Left lung (tissue), 10 donors: ENCODE data around the gene ZFP1. TPM values are rescaled to one million over a fixed set of nuclear protein-coding genes. Genes with fewer than 3 reads are reported as not detected.

ENCODE experiments used
- ATAC-seq: fragments of 200-7000 bp; cut with Tn5 transposase; one replicate; pipeline ENCODE4 v1.9.1; 2020; ENCODE audit warnings: moderate library complexity
- DNase-seq, 4 donors: peaks; one replicate each; pipeline ENCODE4 v3.0.0-alpha.2; 2013 to 2020
- H3K27ac ChIP-seq, 2 donors: fragments of 200-600 bp; sonication (generic) in 1 of 2; one replicate each; pipeline versions ENCODE4 v1.5.0 to v1.8.0; 2020 to 2021
- H3K27me3 ChIP-seq, 2 donors: fragments of 200-600 bp; sonication (generic) in 1 of 2; one replicate each; pipeline versions ENCODE4 v1.5.0 to v1.8.0; 2020 to 2021
- H3K36me3 ChIP-seq, 2 donors: fragments of 200-600 bp; sonication (generic) in 1 of 2; one replicate each; pipeline versions ENCODE4 v1.5.0 to v1.8.0; 2020 to 2021
- H3K4me1 ChIP-seq, 2 donors: fragments of 200-600 bp; one replicate each; pipeline ENCODE4 v1.8.0; 2021
- H3K4me3 ChIP-seq, 2 donors: fragments of 200-600 bp; sonication (generic) in 1 of 2; one replicate each; pipeline versions ENCODE4 v1.5.0 to v1.8.0; 2020 to 2021; ENCODE audit warnings: mild to moderate bottlenecking in 1 of 2
- H3K9me3 ChIP-seq, 2 donors: fragments of 200-600 bp; sonication (generic) in 1 of 2; one replicate each; pipeline versions ENCODE4 v1.5.0 to v1.8.0; 2020 to 2021
- CTCF ChIP-seq, 2 donors: fragments of 200-600 bp; sonication (generic) in 1 of 2; IDR thresholded peaks; one replicate each; pipeline versions ENCODE4 v1.5.0 to v1.8.0; 2021; ENCODE audit warnings: antibody characterized with exemption in 2 of 2
- intact Hi-C, 2 donors: fragments of 100-400 bp; cut with DNase I; formaldehyde crosslinking; loops; one replicate each; pipeline versions ENCODE4 v1.11.2 to v1.14.2; 2022
- polyA plus RNA-seq, 6 donors: library from polyadenylated mRNA; unstranded; fragments of 120-200 nt; gene quantifications; one replicate each; pipeline ENCODE4 v1.2.1, GENCODE V29; 2013; ENCODE audit not compliant: insufficient read length in 6 of 6
- total RNA-seq, 2 donors: library from RNA; stranded (reverse); fragmentation: NEBNext Ultra II Directional; extraction: Animal tissue kit (Norgen Biotek cat#: 25700); gene quantifications; one replicate each; pipeline ENCODE4 v1.2.1, GENCODE V29; 2021
- donor health status: DM: no; HTN: yes; CAD: no.
- donor health status: DM: no; HTN: no; CAD: no.

The ZFP1 gene
- total and polyA plus RNA-seq, 8 donors, result 8.4 to 25.5 (median 22.4) TPM

GRCh38 chr16:75152635-75153034 is 4.3 kb downstream of the ZFP1 start:
- H3K4me1 ChIP-seq, result peaks cover 0 to 9% of the 10 kb centered on the region in 2 donors
- DNase-seq (no peak), ATAC-seq (no peak)
- no peak for TF ChIP-seq CTCF (IDR thresholded peaks at IDR 0.05)
- peaks cover 0 to 15% of the 10 kb centered on the region in 2 donors for H3K36me3 ChIP-seq
- no peak overlapping the region for H3K4me3 ChIP-seq
- intact Hi-C loops, result no loop called here
- no peaks in the 10 kb centered on the region for H3K27me3 ChIP-seq
- peaks cover 0 to 25% of the 10 kb centered on the region in 2 donors for H3K9me3 ChIP-seq
- H3K27ac ChIP-seq, result no peak overlapping the region

- Histone ChIP-seq H3K27ac (no peak overlapping the region), H3K9me3 (peaks cover 0 to 6% of the 10 kb centered on the region in 2 donors), H3K4me3 (no peak overlapping the region), H3K36me3 (peaks cover 3 to 16% of the 10 kb centered on the region in 2 donors), H3K27me3 (no peaks in the 10 kb centered on the region), H3K4me1 (no peaks in the 10 kb centered on the region)
- DNase-seq (no peak), ATAC-seq (no peak)
- intact Hi-C loops, result no loop called here
- TF ChIP-seq CTCF (IDR thresholded peaks at IDR 0.05), result no peak
Measured at GRCh38 chr16:75160386-75160785, 12.1 kb downstream of the ZFP1 start.

- H3K27me3 ChIP-seq, result no peaks in the 10 kb centered on the region
- no peak for ATAC-seq
- DNase-seq, result no peak
- H3K9me3 ChIP-seq, result peaks cover 0 to 89% of the 10 kb centered on the region in 2 donors
- no peaks in the 10 kb centered on the region for H3K4me1 ChIP-seq
- H3K27ac ChIP-seq, result no peak overlapping the region
- TF ChIP-seq CTCF (IDR thresholded peaks at IDR 0.05), result no peak
- H3K36me3 ChIP-seq, result peaks cover 3 to 74% of the 10 kb centered on the region in 2 donors
- no peak overlapping the region for H3K4me3 ChIP-seq
- intact Hi-C loops, result no loop called here
Measured at GRCh38 chr16:75169899-75170405, 21.6 kb downstream of the ZFP1 start.

GRCh38 chr16:75172578-75172977 is 24.3 kb downstream of the ZFP1 start:
- ATAC-seq (no peak), DNase-seq (no peak)
- no peaks in the 10 kb centered on the region for H3K4me1 ChIP-seq
- H3K36me3 ChIP-seq, result peaks cover 0 to 50% of the 10 kb centered on the region in 2 donors
- intact Hi-C loops, result no loop called here
- H3K9me3 ChIP-seq, result peaks cover 0 to 98% of the 10 kb centered on the region in 2 donors
- no peaks in the 10 kb centered on the region for H3K27me3 ChIP-seq
- H3K27ac ChIP-seq, result no peak overlapping the region
- no peak overlapping the region for H3K4me3 ChIP-seq
- TF ChIP-seq CTCF (IDR thresholded peaks at IDR 0.05), result no peak

- no peak for TF ChIP-seq CTCF (IDR thresholded peaks at IDR 0.05)
- H3K36me3 ChIP-seq, result peaks cover 0 to 25% of the 10 kb centered on the region in 2 donors
- ATAC-seq (no peak), DNase-seq (no peak)
- intact Hi-C loops, result no loop called here
- H3K27ac ChIP-seq, result no peak overlapping the region
- H3K4me3 ChIP-seq, result no peak overlapping the region
- H3K4me1 ChIP-seq, result no peaks in the 10 kb centered on the region
- H3K9me3 ChIP-seq, result peaks cover 0 to 77% of the 10 kb centered on the region in 2 donors
- no peaks in the 10 kb centered on the region for H3K27me3 ChIP-seq
Measured at GRCh38 chr16:75175074-75175473, 26.8 kb downstream of the ZFP1 start.
